Suprapubic skin (tissue), 4 donors: ENCODE data around the gene ENDOD1.

Experiments used
- CTCF ChIP-seq, 2 donors: fragments of 200-600 bp in 1 of 2; fragments of 450-650 bp in 1 of 2; sonication (generic) in 1 of 2; IDR thresholded peaks; one replicate each; pipeline ENCODE4 v1.5.1; 2016 to 2019; ENCODE audit warnings: antibody characterized with exemption in 2 of 2, mild to moderate bottlenecking in 1 of 2, moderate library complexity in 1 of 2
- EP300 ChIP-seq: sonication (generic); formaldehyde crosslinking; IDR thresholded peaks from one replicate; pipeline ENCODE4 v1.6.1; 2017; ENCODE audit warnings: antibody characterized with exemption
- POLR2A ChIP-seq, 2 donors: fragments of 450-650 bp; IDR thresholded peaks; one replicate each; pipeline ENCODE4 v1.6.1; 2017; ENCODE audit warnings: antibody characterized with exemption in 2 of 2, mild to moderate bottlenecking in 2 of 2, moderate library complexity in 2 of 2
- POLR2AphosphoS5 ChIP-seq, 3 donors: sonication (generic); formaldehyde crosslinking; IDR thresholded peaks; one replicate each; pipeline ENCODE4 v1.6.1; 2017; ENCODE audit warnings: antibody characterized with exemption in 3 of 3

GRCh38 chr11:95085117-95085816 lies 4.4 kb upstream of the ENDOD1 start:
- TF ChIP-seq CTCF (IDR thresholded peaks at IDR 0.05) = no peak
- TF ChIP-seq POLR2AphosphoS5 (IDR thresholded peaks at IDR 0.05) = no peak
- no peak for TF ChIP-seq POLR2A (IDR thresholded peaks at IDR 0.05)
- TF ChIP-seq EP300 = no peak
